Raji (cell line): ENCODE measurements around the gene EDNRB.

Source experiments
- POLR2A ChIP-seq: IDR thresholded peaks from 2 replicates; pipeline ENCODE4 v1.6.1; 2011; ENCODE audit warnings: low read depth, low read length, control low read depth; ENCODE audit not compliant: insufficient read depth

EDNRB gene

GRCh38 chr13:77866971-77867370, 51.7 kb downstream of the EDNRB start:
- no peak for TF ChIP-seq POLR2A

DNA sequence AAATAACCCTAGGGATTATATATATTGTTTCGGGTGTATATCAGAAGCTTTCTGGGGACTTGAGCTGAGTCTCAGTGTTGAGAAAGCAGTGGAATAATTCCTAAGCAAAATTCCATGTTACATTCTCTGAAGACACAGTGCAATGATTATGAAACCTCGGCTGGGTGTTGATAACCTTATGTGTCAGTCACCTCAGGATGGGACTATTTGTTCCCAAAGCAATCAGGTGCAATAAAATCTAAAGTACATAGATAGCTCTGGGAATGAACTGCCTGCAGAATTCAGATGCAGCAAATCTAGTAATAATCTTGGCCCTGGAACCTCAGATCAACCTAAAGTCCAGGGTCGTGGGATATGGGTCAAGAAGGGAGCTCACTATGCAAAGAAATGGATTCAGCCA, 53.0 kb downstream of the EDNRB start:
- TF ChIP-seq POLR2A = no peak

DNA sequence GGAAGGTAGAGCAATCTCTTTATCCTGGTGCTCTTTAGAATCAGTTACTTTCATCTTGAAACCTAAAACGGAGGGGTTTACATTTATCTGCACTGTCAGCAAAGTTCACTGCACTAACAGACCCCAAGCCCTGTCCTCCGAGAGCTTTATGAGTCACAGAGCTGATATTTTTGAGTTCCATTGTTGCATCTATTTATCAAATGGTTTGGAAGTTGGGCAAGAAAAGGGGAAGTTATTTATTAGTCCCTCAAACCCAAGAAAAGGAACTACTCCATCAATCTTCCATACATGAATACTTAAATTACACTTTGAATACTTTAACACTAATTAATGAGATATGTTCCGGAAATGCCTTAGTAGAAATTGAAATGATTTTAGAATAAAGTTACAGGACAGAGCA, 55.5 kb downstream of the EDNRB start:
- TF ChIP-seq POLR2A = no peak

- no peak for TF ChIP-seq POLR2A
Measured at GRCh38 chr13:77861741-77862140, 56.9 kb downstream of the EDNRB start.

DNA sequence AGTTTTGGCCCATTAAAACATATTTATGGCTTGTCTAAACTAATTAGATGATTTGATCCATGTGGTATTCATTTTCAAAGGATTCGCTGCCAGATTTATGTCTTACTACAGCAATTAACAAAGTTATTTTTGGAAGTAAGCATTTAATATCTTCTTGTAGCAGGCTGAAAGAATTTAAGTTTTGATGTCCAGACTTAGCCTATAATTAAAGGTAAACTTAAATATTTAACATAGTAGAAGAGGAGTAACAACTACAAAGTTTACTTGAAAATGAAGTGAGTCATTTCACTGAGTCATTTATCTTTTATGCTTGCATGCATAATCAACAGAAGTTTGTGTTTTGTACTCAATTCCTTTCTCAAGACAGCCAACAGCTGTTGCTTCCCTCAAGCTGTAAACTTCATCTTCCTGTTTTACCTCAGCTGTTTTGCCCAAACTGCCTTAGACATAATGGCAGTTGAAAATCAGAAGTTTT, 58.1 kb downstream of the EDNRB start:
- no peak for TF ChIP-seq POLR2A

GRCh38 chr13:77859450-77859849, 59.2 kb downstream of the EDNRB start:
- no peak for TF ChIP-seq POLR2A

GRCh38 chr13:77857531-77858209, 61.0 kb downstream of the EDNRB start:
- no peak for TF ChIP-seq POLR2A

- no peak for TF ChIP-seq POLR2A
Measured at GRCh38 chr13:77853703-77854102, 64.9 kb downstream of the EDNRB start.

DNA sequence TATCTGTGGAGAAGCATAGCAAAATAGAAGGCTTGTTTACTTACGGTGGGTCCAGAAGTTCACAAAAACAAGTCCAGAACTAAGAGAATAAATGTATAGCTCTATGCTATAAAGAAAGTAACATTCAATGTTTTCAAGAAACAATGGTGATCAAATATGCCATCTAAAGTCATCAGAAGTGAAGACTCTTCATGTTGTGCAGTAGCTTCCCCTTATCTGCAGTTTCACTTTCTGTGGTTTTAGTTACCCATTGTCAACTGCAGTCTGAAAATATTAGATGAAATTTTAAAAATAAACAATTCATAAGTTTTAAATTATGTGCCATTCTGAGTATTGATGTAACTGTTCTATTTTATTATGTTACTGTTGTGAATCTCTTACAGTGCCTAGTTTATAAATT, 72.5 kb downstream of the EDNRB start:
- no peak for TF ChIP-seq POLR2A
